ENCODE measurements around the gene RTKN.
"Not testable (repeated sequence)": the region's sequence is repeated elsewhere in the genome, so short reads cannot be mapped to it uniquely, and the experiment has no call there.

Gene RTKN

DNA sequence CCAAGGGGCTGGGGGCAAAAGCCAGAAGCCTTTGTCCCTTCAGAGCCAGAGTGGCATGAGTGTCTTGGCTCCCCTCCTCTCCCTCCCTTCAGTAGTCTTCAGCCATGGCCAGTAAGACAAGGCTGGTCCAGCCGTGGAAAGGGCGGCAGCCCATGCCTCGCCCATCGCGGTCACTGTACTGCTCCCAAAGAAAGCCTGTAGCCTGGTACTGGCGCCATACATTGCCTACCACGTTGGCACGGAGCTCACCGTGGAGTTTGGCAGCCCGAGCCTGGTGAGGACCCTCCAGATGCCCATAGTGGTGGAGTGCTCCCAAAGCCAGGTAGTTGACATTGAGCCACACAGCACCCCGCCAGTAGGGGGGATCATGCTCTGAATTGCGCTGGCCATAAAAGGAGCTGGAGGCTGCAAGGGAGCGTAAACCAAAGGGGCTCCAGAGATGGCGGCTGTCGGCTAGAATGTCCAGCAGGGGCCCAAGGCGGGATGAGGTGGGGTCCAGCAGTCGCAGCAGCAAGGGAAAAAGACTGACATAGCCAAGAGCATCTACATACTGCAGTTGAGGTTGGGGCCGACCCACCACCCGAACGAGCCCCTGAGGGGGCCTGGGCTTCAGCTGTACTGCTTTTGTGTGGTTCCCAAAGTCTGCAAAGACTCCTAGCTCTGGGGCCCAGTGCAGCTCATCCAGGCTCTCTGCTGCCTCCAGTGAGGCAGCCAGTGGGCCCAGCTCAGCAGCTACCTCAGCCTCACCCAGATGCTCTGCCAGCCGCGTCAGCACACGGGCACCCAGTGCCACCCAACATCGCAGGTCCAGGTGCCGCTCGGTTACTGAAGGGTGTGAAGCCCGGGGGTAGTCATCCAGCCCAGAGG lies 19.7 kb upstream of the RTKN start:
- DNase-seq (ENCODE audit: low read depth): no peak

DNA sequence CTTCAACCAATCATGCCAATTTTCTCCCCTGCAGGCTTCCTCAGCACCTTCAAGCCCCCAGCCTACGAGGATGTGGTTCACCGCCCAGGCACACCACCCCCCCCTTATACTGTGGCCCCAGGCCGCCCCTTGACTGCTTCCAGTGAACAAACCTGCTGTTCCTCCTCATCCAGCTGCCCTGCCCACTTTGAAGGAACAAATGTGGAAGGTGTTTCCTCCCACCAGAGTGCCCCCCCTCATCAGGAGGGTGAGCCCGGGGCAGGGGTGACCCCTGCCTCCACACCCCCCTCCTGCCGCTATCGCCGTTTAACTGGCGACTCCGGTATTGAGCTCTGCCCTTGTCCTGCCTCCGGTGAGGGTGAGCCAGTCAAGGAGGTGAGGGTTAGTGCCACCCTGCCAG lies 18.4 kb upstream of the RTKN start:
- DNase-seq (ENCODE audit: low read depth): not testable (repeated sequence)

DNA sequence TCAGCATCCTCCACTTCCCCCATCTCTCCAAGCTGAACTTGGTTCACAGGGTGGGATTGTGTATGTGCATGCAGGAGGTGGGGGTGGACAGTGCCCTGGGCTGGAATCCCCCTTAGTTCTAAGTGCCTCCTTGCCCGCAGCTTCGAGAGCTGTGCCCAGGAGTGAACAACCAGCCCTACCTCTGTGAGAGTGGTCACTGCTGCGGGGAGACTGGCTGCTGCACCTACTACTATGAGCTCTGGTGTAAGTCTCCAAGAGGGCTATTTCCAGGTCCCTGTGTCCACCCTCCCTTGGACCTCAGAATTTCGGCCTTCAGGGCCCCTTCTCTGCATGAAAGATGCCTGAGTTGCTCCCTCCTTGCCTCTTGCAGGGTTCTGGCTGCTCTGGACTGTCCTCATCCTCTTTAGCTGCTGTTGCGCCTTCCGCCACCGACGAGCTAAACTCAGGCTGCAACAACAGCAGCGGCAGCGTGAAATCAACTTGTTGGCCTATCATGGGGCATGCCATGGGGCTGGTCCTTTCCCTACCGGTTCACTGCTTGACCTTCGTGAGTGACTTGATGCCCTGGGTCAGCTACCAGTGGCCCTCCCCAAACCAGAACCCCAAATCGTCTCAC lies 17.9 kb upstream of the RTKN start:
- not testable (repeated sequence) for DNase-seq (ENCODE audit: low read depth)

DNA sequence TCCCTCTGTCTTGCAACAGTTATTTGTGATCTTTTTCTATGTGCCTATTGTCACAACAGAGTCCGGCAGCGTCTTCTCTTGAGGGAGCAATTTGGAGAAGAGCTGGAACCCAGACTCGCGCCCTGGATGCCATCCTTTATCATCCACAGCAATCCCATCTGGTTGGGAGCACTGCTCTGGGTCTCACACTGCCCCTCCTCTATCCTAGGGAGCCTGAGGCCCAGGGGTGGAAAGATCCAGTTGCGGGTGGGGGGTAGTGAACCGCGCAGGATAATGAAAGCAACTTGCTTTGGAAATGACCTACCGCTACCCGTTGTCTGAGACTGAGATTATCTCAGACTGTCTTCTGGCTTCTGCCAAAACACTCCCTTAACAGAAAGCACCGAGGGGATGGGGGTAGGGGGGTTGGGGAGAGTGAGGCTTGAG lies 17.2 kb upstream of the RTKN start:
- DNase-seq (ENCODE audit: low read depth): no peak

GRCh38 chr2:74458132-74458937 lies 16.6 kb upstream of the RTKN start, which contains the start of gene WBP1:
Gene WBP1 (plus strand): TSS chr2:74458438. CDS start chr2:74458603, 165 bp downstream.
- peak; percentile 97 for DNase-seq (ENCODE audit: low read depth)

DNA sequence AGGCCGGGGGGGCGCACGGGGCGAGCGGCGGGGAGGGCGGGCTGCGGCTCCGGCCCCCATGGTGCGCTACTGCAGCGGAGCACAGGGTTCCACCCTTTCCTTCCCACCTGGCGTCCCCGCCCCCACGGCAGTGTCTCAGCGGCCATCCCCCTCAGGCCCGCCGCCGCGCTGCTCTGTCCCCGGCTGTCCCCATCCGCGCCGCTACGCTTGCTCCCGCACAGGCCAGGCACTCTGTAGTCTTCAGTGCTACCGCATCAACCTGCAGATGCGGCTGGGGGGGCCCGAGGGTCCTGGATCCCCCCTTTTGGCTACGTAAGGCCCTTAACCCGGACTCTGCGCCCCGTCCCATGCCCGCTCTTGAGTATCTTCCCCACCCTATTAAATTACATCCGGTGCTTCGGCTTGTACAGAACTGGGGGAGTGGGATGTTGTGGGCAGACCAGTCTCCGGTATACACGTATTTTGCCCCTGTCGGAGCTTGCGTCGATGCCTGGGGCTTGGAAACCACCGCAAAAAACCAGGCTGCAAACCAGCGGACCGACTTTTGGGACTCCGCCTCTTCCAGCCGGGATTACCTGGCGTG lies 15.9 kb upstream of the RTKN start:
- DNase-seq (ENCODE audit: low read depth): peak; percentile 63

- no peak for DNase-seq (ENCODE audit: low read depth)
Observed at GRCh38 chr2:74457129-74457548, 15.4 kb upstream of the RTKN start.

DNA sequence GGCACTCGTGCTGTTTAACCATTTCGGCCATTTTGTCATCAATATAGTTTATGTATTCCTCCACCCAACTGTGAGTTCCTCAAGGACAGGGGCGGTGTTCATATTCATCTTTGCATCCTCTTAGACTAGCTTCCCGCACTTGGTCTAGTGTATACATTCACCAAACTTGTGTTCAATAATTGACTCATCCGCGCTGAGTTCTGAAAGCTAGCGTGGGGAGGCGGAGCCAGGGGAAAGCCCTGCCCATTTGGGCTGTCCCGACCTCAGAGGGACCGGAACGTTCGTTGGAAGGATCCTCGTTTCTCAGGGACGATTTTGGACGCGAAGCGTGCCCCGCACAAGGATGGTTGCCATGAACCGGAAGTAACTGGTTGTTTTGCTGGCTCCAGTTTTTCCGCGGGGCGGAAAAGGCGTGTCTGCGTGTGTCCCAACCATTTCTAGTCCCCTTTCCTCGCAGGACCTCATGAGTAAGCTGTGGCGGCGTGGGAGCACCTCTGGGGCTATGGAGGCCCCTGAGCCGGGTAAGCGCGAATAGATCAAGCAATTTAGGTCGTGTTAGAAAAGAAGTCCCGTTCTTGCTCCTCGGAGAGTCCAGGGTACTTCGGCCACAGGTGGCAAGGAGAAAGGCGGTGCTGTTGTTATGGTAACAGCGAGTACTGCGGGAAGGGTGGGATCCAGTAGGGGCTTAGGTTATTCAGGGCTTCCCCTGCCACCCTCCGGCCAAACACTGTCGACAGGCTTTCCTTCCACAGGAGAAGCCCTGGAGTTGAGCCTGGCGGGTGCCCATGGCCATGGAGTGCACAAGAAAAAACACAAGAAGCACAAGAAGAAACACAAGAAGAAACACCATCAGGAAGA lies 13.1 kb upstream of the RTKN start, which contains the start of gene INO80B:
Gene INO80B, plus strand, starts transcription at position 434 of the 858 bp plus-strand sequence. Its CDS starts 30 bp downstream, at position 464.
- DNase-seq (ENCODE audit: low read depth): peak; percentile 97

- no peak for DNase-seq (ENCODE audit: low read depth)
Observed at GRCh38 chr2:74450570-74451190, 8.9 kb upstream of the RTKN start.

DNA sequence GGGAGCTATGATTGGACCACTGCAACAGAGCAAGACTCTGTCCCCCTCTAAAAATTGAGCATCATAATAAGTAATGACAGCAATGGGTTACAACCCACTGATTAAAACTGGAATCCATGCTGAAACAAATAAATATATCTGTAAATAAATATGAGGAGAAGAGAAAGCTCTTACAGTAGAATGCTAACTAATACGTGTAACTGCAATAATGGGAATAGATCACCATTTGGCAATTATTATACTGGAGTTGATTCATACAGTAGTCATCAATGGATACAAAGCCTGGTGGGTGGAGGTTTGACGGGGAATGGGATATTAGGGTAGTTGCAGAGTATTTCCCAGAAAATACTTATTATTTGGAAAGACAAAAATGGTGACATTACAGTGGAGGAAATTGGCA lies 7.0 kb upstream of the RTKN start:
- no peak for DNase-seq (ENCODE audit: low read depth)

- DNase-seq (ENCODE audit: low read depth): no peak
Observed at GRCh38 chr2:74447230-74447999, 5.7 kb upstream of the RTKN start.

DNA sequence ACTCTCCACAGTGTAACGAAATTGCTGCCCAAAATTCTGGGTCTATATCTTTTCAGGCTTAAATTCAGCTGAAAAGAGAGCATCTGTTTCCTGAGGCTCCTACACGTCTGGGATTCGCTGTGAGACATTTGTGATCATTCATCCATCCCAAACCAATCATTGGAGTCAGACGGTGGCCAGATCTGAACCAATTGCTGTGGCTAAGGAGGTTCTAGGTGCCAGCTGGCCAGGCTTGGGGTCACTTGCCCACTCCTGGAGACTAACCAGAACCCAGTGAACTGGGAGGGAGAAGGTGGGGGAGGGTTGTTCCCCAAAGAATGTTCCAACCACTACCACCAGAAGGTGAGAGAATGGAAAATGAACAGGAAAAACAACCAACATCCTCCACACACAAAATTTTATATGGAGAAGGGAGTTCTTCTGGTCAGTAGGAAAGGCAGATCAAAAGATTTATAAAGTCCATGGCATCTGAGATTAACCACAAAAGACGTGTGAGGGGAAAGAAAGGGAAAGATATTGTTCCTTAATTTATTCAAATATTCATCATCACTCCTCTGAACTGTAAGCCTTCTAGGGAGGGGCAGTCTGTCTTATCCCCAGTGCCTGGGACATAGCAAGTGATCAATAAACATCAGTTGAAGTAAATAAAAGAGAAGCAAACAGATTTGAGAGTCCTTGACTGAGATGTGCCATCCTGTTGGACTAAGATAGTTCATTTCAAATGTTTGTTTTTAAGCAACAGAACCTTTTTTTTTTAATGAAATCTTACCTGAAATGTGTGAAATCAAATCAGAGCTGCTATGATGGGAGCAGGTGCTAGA lies 3.0 kb upstream of the RTKN start:
- DNase-seq (ENCODE audit: low read depth): no peak

DNA sequence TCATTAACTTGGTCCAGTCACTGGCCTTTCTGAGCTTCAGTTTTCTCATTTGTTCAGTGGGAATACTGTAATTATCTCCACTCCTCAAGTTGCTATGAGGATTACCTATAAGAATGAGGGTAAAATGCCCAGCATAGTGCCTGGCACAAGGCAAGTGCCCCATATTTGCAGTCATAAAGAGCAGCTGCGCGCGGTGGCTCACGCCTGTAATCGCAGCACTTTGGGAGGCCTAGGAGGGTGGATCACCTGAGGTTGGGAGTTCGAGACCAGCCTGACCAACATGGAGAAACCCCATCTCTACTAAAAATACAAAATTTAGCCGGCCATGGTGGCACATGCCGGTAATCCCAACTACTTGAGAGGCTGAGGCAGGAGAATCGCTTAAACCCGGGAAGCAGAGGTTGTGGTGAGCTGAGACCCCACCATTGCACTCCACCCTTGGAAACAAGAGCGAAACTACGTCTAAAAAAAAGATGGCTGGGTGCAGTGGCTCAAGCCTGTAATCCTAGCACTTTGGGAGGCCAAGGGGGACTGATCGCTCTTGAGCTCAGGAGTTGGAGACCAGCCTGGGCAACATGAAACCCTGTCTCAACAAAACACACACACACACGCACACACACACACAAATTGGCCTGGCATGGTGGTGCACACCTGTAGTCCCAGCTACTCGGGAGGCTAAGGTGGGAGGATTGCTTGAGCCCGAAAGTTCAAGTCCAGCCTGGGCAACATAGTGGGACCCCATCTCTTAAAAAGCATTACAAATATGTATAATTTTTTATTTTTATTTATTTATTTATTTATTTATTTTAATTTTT lies 953 bp upstream of the RTKN start:
- not testable (repeated sequence) for DNase-seq (ENCODE audit: low read depth)

DNA sequence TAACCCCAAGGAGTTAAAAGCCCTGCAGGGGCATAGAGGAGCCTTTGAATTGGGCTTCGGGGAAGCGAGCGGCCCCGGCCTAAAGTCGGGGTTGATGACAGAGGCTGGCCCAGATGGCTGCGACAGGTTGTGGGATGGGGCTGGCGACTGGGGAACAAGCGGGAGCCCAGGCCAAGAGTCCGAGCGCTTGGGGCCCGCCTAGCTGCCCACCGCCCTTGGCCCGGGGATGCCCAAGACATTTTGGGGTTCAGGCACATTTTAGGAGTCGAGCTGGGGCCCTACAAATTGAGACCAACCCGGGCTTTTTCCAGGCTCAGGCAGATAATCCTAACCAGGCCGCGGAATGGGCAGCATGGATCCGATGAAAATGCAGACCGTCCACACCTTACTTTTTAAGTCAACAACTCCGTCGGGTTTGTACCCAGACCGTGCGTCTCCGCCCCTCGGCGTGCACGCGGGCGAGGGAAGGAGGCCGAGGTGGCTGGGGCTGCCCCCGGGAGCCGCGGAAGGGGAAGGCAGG lies 507 bp downstream of the RTKN start:
- no peak for DNase-seq (ENCODE audit: low read depth)

- DNase-seq (ENCODE audit: low read depth): no peak
Observed at GRCh38 chr2:74440378-74441169, 1.2 kb downstream of the RTKN start.

- DNase-seq (ENCODE audit: low read depth): no peak
Observed at GRCh38 chr2:74439803-74440377, 1.8 kb downstream of the RTKN start.

DNA sequence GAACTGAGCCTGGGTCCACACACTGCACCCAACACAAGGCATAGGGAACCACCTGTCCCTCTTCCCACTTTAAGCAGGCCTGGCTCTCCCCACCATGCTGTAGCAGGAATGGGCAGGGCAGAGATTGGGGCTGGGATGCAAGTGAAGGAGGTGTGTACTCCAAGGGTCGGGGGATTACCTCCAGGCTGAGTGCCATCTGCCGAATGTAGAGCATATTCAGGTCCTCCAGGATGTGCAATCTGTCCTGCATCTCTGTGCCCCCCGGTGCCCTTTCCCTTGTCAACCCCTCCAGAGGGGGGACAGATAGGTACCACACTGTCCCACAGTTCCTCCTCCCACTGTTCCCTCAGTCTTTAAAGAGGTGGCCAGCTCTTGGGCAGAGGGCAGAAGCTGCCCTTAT lies 2.4 kb downstream of the RTKN start:
- no peak for DNase-seq (ENCODE audit: low read depth)

Measured in stimulated activated CD8-positive, alpha-beta memory T cell treated with anti-CD3 and anti-CD28 coated beads, Interleukin-15, amount 100 ng/mL, for 1 hour (primary cell).